Sigmoid colon (tissue), 7 donors: Measurements from ENCODE around the gene CKB. TPM values are rescaled to one million over a fixed set of nuclear protein-coding genes. Genes with fewer than 3 reads are reported as not detected.

Experiments
- DNase-seq: peaks from one replicate; pipeline ENCODE4 v3.0.0-alpha.2; 2019
- H3K27ac ChIP-seq, 4 donors: fragments of 200-600 bp; sonication (generic); one replicate each; pipeline ENCODE4 v1.5.1; 2016 to 2019; ENCODE audit warnings: mild to moderate bottlenecking in 1 of 4
- H3K27me3 ChIP-seq, 3 donors: fragments of 200-600 bp; sonication (generic); one replicate each; pipeline ENCODE4 v1.5.1; 2019; ENCODE audit warnings: mild to moderate bottlenecking in 1 of 3
- H3K36me3 ChIP-seq, 4 donors: fragments of 200-600 bp; sonication (generic); one replicate each; pipeline ENCODE4 v1.5.1; 2016 to 2019
- H3K4me1 ChIP-seq, 4 donors: fragments of 200-600 bp; sonication (generic); one replicate each; pipeline ENCODE4 v1.5.1; 2017 to 2019
- H3K4me3 ChIP-seq, 4 donors: fragments of 200-600 bp; sonication (generic); one replicate each; pipeline ENCODE4 v1.5.1; 2017 to 2019; ENCODE audit warnings: mild to moderate bottlenecking in 2 of 4, moderate library complexity in 1 of 4
- H3K9me3 ChIP-seq, 4 donors: fragments of 200-600 bp in 3 of 4; sonication (generic) in 3 of 4; one replicate each; pipeline versions ENCODE4 v1.5.1 to v1.6.1; 2013 to 2019
- CTCF ChIP-seq, 4 experiments: fragments of 450-650 bp in 3 of 4; fragments of 200-600 bp in 1 of 4; IDR thresholded peaks; one replicate each; pipeline ENCODE4 v1.5.1; 2016 to 2019; ENCODE audit warnings: antibody characterized with exemption in 4 of 4, mild to moderate bottlenecking in 3 of 4, moderate library complexity in 2 of 4
- EP300 ChIP-seq, 4 donors: sonication (generic); formaldehyde crosslinking; IDR thresholded peaks; one replicate each; pipeline ENCODE4 v1.6.1; 2017; ENCODE audit warnings: antibody characterized with exemption in 4 of 4
- POLR2A ChIP-seq, 2 donors: fragments of 450-650 bp; IDR thresholded peaks; one replicate each; pipeline ENCODE4 v1.6.1; 2016; ENCODE audit warnings: antibody characterized with exemption in 2 of 2, mild to moderate bottlenecking in 2 of 2, moderate library complexity in 2 of 2
- POLR2AphosphoS5 ChIP-seq, 4 donors: sonication (generic); formaldehyde crosslinking; IDR thresholded peaks; one replicate each; pipeline ENCODE4 v1.6.1; 2017; ENCODE audit warnings: antibody characterized with exemption in 4 of 4
- WGBS, 2 donors: extraction: QIAGEN DNeasy Blood & Tissue Kit; methylation state at CpG; one replicate each; pipeline ENCODE4 v1.1.7; 2013; 5-methylcytosine and 5-hydroxymethylcytosine counted together
- intact Hi-C: fragments of 100-400 bp; cut with DNase I; formaldehyde crosslinking; loops from one replicate; pipeline ENCODE4 v1.15.1; 2023
- polyA plus RNA-seq, 3 donors: library from polyadenylated mRNA; stranded (reverse); fragments of 200-250 nt; gene quantifications; one replicate each; pipeline ENCODE4 v1.2.3, GENCODE V29; 2013
- total RNA-seq, 4 donors: library from RNA; depleted of rRNA; stranded (reverse); fragments of >200 nt; gene quantifications; one replicate each; pipeline ENCODE4 v1.1.0, GENCODE V29; 2016
- donor health status: healthy with polysubstance abuse.
- donor health status: Bipolar disorder and iron deficiency.
- donor health status: healthy.

Gene CKB
- total and polyA plus RNA-seq, 7 donors = 905 to 2,176 (median 1,347) TPM

DNA sequence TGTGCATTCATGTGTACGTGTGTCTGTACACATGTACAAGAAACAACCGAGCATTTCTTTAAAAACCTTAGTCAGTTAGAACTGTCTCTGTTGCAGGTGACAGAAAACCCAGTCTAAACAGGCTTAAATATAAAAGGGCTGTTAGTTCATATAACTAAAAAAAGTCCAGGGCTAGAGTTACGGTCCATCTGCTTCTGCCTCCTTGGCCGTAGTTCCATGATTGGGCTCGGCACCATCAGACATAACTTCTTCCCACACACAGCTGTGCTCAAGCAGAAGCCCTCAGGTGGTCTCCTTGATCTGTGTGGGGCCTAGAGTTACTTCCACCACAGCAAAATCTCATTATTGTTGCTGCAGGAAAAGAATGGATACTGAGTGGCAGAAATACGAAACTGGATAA lies 34.6 kb downstream of the CKB start:
- TF ChIP-seq EP300 (IDR thresholded peaks at IDR 0.05) = no peak
- no peak for TF ChIP-seq POLR2AphosphoS5 (IDR thresholded peaks at IDR 0.05)
- no peak for TF ChIP-seq CTCF (IDR thresholded peaks at IDR 0.05)
- TF ChIP-seq POLR2A (IDR thresholded peaks at IDR 0.05) = no peak
- Histone ChIP-seq H3K9me3 (no peaks in the 10 kb centered on the region), H3K27me3 (no peaks in the 10 kb centered on the region), H3K4me3 (no peak overlapping the region), H3K36me3 (peaks cover 10 to 68% (median 16%) of the 10 kb centered on the region in 4 donors), H3K27ac (no peak overlapping the region), H3K4me1 (no peaks in the 10 kb centered on the region)
- DNase-seq = no peak
- intact Hi-C loops = no loop called here
- WGBS, 2 donors = 95 to 97% methylated on average over 6 of the region's 6 CpGs

GRCh38 chr14:103485504-103485903 lies 37.1 kb downstream of the CKB start:
- no peaks in the 10 kb centered on the region for H3K4me1 ChIP-seq
- H3K36me3 ChIP-seq = peaks cover 6 to 64% (median 23%) of the 10 kb centered on the region in 4 donors
- WGBS, 2 donors = 93 to 94% methylated on average over 2 of the region's 2 CpGs
- H3K27me3 ChIP-seq = no peaks in the 10 kb centered on the region
- no peak for DNase-seq
- H3K27ac ChIP-seq = no peak overlapping the region
- H3K4me3 ChIP-seq = no peak overlapping the region
- TF ChIP-seq CTCF (IDR thresholded peaks at IDR 0.05) (no peak), POLR2AphosphoS5 (IDR thresholded peaks at IDR 0.05) (no peak), POLR2A (IDR thresholded peaks at IDR 0.05) (no peak), EP300 (IDR thresholded peaks at IDR 0.05) (no peak)
- intact Hi-C loops = no loop called here
- H3K9me3 ChIP-seq = no peaks in the 10 kb centered on the region

GRCh38 chr14:103483600-103483999 lies 39.0 kb downstream of the CKB start:
- Histone ChIP-seq H3K27me3 (no peaks in the 10 kb centered on the region), H3K27ac (no peak overlapping the region), H3K36me3 (peaks cover 6 to 63% (median 26%) of the 10 kb centered on the region in 4 donors), H3K9me3 (no peaks in the 10 kb centered on the region), H3K4me1 (no peaks in the 10 kb centered on the region), H3K4me3 (no peak overlapping the region)
- intact Hi-C loops = no loop called here
- 45 to 71% methylated on average over 5 of the region's 5 CpGs for WGBS, 2 donors
- no peak for TF ChIP-seq EP300 (IDR thresholded peaks at IDR 0.05)
- no peak for TF ChIP-seq CTCF (IDR thresholded peaks at IDR 0.05)
- TF ChIP-seq POLR2A (IDR thresholded peaks at IDR 0.05) = no peak
- TF ChIP-seq POLR2AphosphoS5 (IDR thresholded peaks at IDR 0.05) = no peak
- no peak for DNase-seq

DNA sequence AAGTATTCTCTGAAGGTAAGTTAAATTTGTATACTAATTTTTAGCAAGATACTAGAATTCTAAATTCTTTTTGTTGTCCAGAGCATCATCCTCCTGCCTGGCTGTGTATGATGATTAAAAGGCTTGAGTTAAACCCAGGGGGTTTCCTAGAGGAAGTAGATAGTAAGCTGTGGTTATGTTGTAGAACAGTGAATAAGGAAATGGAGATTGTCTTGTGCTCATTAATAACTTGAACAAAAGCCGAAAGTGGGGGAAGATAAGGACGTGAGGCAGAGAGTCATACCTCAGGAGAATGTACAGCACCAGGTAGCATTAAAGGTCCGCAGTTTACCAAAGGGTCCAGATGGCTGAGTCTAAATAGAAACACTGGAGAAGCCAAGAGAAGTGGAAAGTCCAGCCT lies 42.0 kb downstream of the CKB start:
- H3K36me3 ChIP-seq = peaks cover 6 to 72% (median 37%) of the 10 kb centered on the region in 4 donors
- H3K4me1 ChIP-seq = no peaks in the 10 kb centered on the region
- 62 to 85% methylated on average over 3 of the region's 3 CpGs for WGBS, 2 donors
- no peaks in the 10 kb centered on the region for H3K9me3 ChIP-seq
- TF ChIP-seq EP300 (IDR thresholded peaks at IDR 0.05) = no peak
- no peak for TF ChIP-seq POLR2AphosphoS5 (IDR thresholded peaks at IDR 0.05)
- no peak for TF ChIP-seq CTCF (IDR thresholded peaks at IDR 0.05)
- TF ChIP-seq POLR2A (IDR thresholded peaks at IDR 0.05) = no peak
- intact Hi-C loops = no loop called here
- H3K27ac ChIP-seq = no peak overlapping the region
- H3K4me3 ChIP-seq = no peak overlapping the region
- no peak for DNase-seq
- no peaks in the 10 kb centered on the region for H3K27me3 ChIP-seq

GRCh38 chr14:103476631-103477030 lies 46.0 kb downstream of the CKB start:
- Histone ChIP-seq H3K4me1 (no peaks in the 10 kb centered on the region), H3K36me3 (peaks cover 13 to 92% (median 40%) of the 10 kb centered on the region in 4 donors), H3K27ac (no peak overlapping the region), H3K27me3 (no peaks in the 10 kb centered on the region), H3K9me3 (no peaks in the 10 kb centered on the region), H3K4me3 (no peak overlapping the region)
- no peak for DNase-seq
- WGBS, 2 donors = 80 to 89% methylated on average over 5 of the region's 5 CpGs
- intact Hi-C loops = no loop called here
- TF ChIP-seq POLR2A (IDR thresholded peaks at IDR 0.05) (no peak), EP300 (IDR thresholded peaks at IDR 0.05) (no peak), POLR2AphosphoS5 (IDR thresholded peaks at IDR 0.05) (no peak), CTCF (IDR thresholded peaks at IDR 0.05) (no peak)
